GM12878 (cell line): ENCODE measurements around the gene DEXI. TPM values are rescaled to one million over a fixed set of nuclear protein-coding genes. Genes with fewer than 3 reads are reported as not detected.

ENCODE experiments used
- ATAC-seq: fragments of 200-7000 bp; cut with Tn5 transposase; 3 replicates; pipeline ENCODE4 v1.9.1; 2020; ENCODE audit warnings: mild to moderate bottlenecking, moderate library complexity
- BruUV-seq: library from RNA; stranded (reverse); fragments of 400-500 nt; replicated peaks from 2 replicates; lab custom pipeline; 2021; lab: Mats Ljungman, UMichigan
- CTCF ChIA-PET: fragments of 300-600 bp; sonication (Branson Sonifier 250); formaldehyde crosslinking; extraction: SDS; loops from one replicate; lab custom pipeline; 2021; ENCODE audit warnings: inconsistent platforms; lab: Yijun Ruan, JAX
- POLR2A ChIA-PET: fragments of 350-600 bp; formaldehyde crosslinking; extraction: SDS; loops from one replicate; lab custom pipeline; 2021; ENCODE audit warnings: inconsistent platforms; lab: Charles Lee
- RAD21 ChIA-PET: fragments of 300-600 bp; sonication (Branson Sonifier 250); formaldehyde crosslinking; loops from one replicate; lab custom pipeline; 2023; ENCODE audit warnings: antibody characterized with exemption; ENCODE audit not compliant: unreplicated experiment; lab: Charles Lee
- SMC1A ChIA-PET: fragments of 300-600 bp; sonication (Branson Sonifier 250); formaldehyde crosslinking; loops from one replicate; lab custom pipeline; 2023; ENCODE audit not compliant: unreplicated experiment, uncharacterized antibody; lab: Charles Lee
- DNase-seq: peaks from one replicate; pipeline ENCODE4 v3.0.0-alpha.2; 2011; ENCODE audit warnings: low read depth, low spot score
- FAIRE-seq: peaks from 3 replicates; lab custom pipeline; 2011; peaks lifted over from hg19 to GRCh38; lab: Jason Lieb, UNC
- H2AFZ ChIP-seq: 2 replicates; pipeline ENCODE4 v1.6.0; 2011; ENCODE audit warnings: low read depth, low read length, control low read depth; ENCODE audit not compliant: control insufficient read depth
- H3K27ac ChIP-seq: 2 replicates; pipeline ENCODE4 v1.5.1; 2011; ENCODE audit warnings: control low read depth; ENCODE audit not compliant: control insufficient read depth, insufficient read depth
- H3K27me3 ChIP-seq, 2 experiments: replicated peaks in 1 of 2; 2 replicates each; pipeline versions ENCODE4 v1.6.0 to v1.6.1; 2011; ENCODE audit warnings: low read length in 1 of 2; ENCODE audit not compliant: control insufficient read depth in 2 of 2, insufficient read depth in 2 of 2
- H3K36me3 ChIP-seq, 2 experiments: 2 replicates each; pipeline ENCODE4 v1.5.1; 2011; ENCODE audit warnings: low read length in 1 of 2; ENCODE audit not compliant: control insufficient read depth in 2 of 2, insufficient read depth in 2 of 2
- H3K4me1 ChIP-seq: 2 replicates; pipeline ENCODE4 v1.6.1; 2011; ENCODE audit warnings: mild to moderate bottlenecking, low read length, moderate library complexity, mixed read lengths; ENCODE audit not compliant: control insufficient read depth, insufficient read depth
- H3K4me2 ChIP-seq: 2 replicates; pipeline ENCODE4 v1.6.0; 2011; ENCODE audit warnings: control low read depth; ENCODE audit not compliant: control insufficient read depth, insufficient read depth
- H3K4me3 ChIP-seq: fragments of 200-600 bp; sonication (generic); 2 replicates; pipeline ENCODE4 v1.5.1; 2016
- H3K79me2 ChIP-seq: 2 replicates; pipeline ENCODE4 v1.6.0; 2011; ENCODE audit warnings: low read length; ENCODE audit not compliant: control insufficient read depth, insufficient read depth
- H3K9ac ChIP-seq: 2 replicates; pipeline ENCODE4 v1.8.0; 2011; ENCODE audit warnings: low read length, control low read depth, mixed read lengths; ENCODE audit not compliant: control insufficient read depth, insufficient read depth
- H3K9me3 ChIP-seq: replicated peaks from 3 replicates; pipeline ENCODE4 v1.5.1; 2011; ENCODE audit warnings: mild to moderate bottlenecking, low read length; ENCODE audit not compliant: control insufficient read depth, insufficient read depth
- H4K20me1 ChIP-seq: 2 replicates; pipeline ENCODE4 v1.6.0; 2011; ENCODE audit not compliant: control insufficient read depth, insufficient read depth
- ATF7 ChIP-seq: fragments of 450-650 bp; IDR thresholded peaks from 2 replicates; pipeline ENCODE4 v1.6.1; 2016; ENCODE audit warnings: low read depth, mild to moderate bottlenecking
- EED ChIP-seq: sonication (generic); IDR thresholded peaks from 2 replicates; pipeline ENCODE4 v1.6.1; 2016; ENCODE audit warnings: antibody characterized with exemption, low read depth
- IKZF2 ChIP-seq, 2 experiments: fragments of 450-650 bp; IDR thresholded peaks; 2 replicates each; pipeline ENCODE4 v1.6.1; 2017; ENCODE audit warnings: mild to moderate bottlenecking in 2 of 2, moderate library complexity in 2 of 2
- RUNX3 ChIP-seq: IDR thresholded peaks from 2 replicates; pipeline ENCODE4 v1.6.1; 2012; ENCODE audit warnings: low read length, inconsistent platforms
- SPI1 ChIP-seq: IDR thresholded peaks from 2 replicates; pipeline ENCODE4 v1.6.1; 2011; ENCODE audit warnings: low read depth, mild to moderate bottlenecking, low read length, moderate library complexity, borderline replicate concordance; ENCODE audit not compliant: insufficient read depth
- ZNF622 ChIP-seq: fragments of 450-650 bp; IDR thresholded peaks from 2 replicates; pipeline ENCODE4 v1.6.1; 2017; ENCODE audit warnings: mild to moderate bottlenecking, inconsistent platforms
- WGBS: methylation state at CpG from one replicate; pipeline ENCODE4 v1.1.6; 2016; ENCODE audit warnings: low lambda C conversion rate; ENCODE audit not compliant: insufficient replicate concordance, insufficient coverage; ENCODE audit errors: missing lambda C conversion rate; 5-methylcytosine and 5-hydroxymethylcytosine counted together
- in situ Hi-C: fragments of 300-500 bp; cut with MboI; formaldehyde crosslinking; loops from 9 replicates; pipeline ENCODE4 v1.14.3; 2018; ENCODE audit warnings: mixed read lengths
- intact Hi-C: fragments of 100-400 bp; cut with micrococcal nuclease; formaldehyde crosslinking; loops from one replicate; pipeline ENCODE4 v1.14.2; 2022; ENCODE audit not compliant: unreplicated experiment
- polyA plus RNA-seq, 11 experiments: library from polyadenylated mRNA; depleted of rRNA in 4 of 11; unstranded in 6 of 11; stranded (reverse) in 5 of 11; fragments of >200 nt; fragmentation: Nextera tagmentation in 4 of 11; fragmentation: Illumina TruSeq in 1 of 11; extraction: Ambion mirVana in 4 of 11; extraction: Trizol in 1 of 11; gene quantifications; 1 replicate in 1 of 11; 2 replicates in 10 of 11; pipeline versions ENCODE4 v1.2.1 to v1.2.3, GENCODE V29; 2011 to 2016; ENCODE audit warnings: inconsistent platforms in 2 of 11, missing spikeins in 2 of 11, low read depth in 1 of 11
- total RNA-seq, 4 experiments: library from RNA; depleted of rRNA in 3 of 4; stranded (reverse); fragments of >200 nt in 3 of 4; fragmentation: Illumina TruSeq in 1 of 4; extraction: Trizol in 1 of 4; gene quantifications; 2 replicates each; pipeline versions ENCODE4 v1.2.1 to v1.2.3, GENCODE V29; 2013 to 2021
- TF ChIP-seq, protein P1 (sequence below): fragments of 450-650 bp; formaldehyde crosslinking; IDR thresholded peaks from 2 replicates; pipeline ENCODE4 v1.5.0; 2022; ENCODE audit warnings: mild to moderate bottlenecking, missing genetic modification characterization

DEXI gene
- total and polyA plus RNA-seq, 10 of the 15 experiments (the other 5 are each of a cell fraction or from before 2014, with no cell fraction given), result 1.4 to 26.3 (median 18.4) TPM

DNA sequence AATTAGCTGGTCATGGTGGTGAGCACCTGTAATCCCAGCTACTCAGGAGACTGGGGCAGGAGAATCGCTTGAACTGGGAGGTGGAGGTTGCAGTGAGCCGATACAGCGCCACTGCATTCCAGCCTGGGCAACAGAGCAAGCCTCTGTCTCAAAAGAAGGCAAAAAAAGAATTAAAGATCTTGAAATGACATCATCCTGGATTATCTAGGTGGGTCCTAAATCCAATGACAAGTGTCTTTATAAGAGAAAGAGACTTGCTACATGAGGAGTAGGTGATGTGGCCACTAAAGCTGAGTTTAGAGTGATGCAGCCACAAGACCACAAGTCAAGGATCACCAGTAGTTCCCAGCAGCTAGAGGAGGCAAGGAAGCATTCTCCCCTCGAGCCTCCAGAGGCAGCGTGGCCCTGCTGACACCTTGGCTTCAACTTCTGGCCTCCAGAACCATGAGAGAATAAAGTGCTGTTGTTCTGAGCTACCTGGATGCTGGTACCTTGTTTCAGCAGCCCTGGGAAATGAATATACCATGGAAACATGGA is 49.4 kb downstream of the DEXI start:
- ATAC-seq, result no peak
- in situ Hi-C loops, result loop anchor here (25.0 kb wide), 2 partner anchors 581 to 1756 kb away; no protein-coding TSS in a partner anchor
- TF ChIP-seq RUNX3, result 0 out of 2 replicates have a peak, but pooled peaks have one; percentile 18
- no peak for TF ChIP-seq ZNF622
- TF ChIP-seq ATF7, result peak; percentile 57; the same call in 1 of the 2 replicates
- 93% methylated on average over 5 of the region's 5 CpGs for WGBS
- Histone ChIP-seq H3K4me2 (no peak overlapping the region; the same call in 1 of the 2 replicates), H3K4me3 (no peak overlapping the region), H3K36me3 (peaks cover 16 to 37% of the 10 kb centered on the region in 2 experiments; a peak in 3 of 4 replicates), H3K27ac (peak overlapping the region; percentile 71; the same call in 1 of the 2 replicates), H3K9ac (no peak overlapping the region), H3K79me2 (peaks cover 53% of the 10 kb centered on the region), H3K27me3 (no peaks in the 10 kb centered on the region), H2AFZ (no peak overlapping the region), H4K20me1 (peaks cover 10% of the 10 kb centered on the region), H3K4me1 (peaks cover 88% of the 10 kb centered on the region), H3K9me3 (no peaks in the 10 kb centered on the region)
- CTCF ChIA-PET, result interaction anchor here (0.9 to 7.9 kb wide), 9 partner anchors 9 to 1754 kb away, joined by 3 to 73 read pairs (median 5); partner anchors contain the start of gene CIITA
- RAD21 ChIA-PET, result interaction anchor here (0.7 to 7.8 kb wide), 10 partner anchors 9 to 154 kb away, joined by 3 to 142 read pairs (median 28); partner anchors contain the start of gene CIITA
- DNase-seq, result no peak
- intact Hi-C loops, result loop anchor here (10.0 kb wide), 1 partner anchor 588 kb away; no protein-coding TSS in a partner anchor
- FAIRE-seq, result no peak
- POLR2A ChIA-PET, result interaction anchor here (0.6 to 6.9 kb wide), 9 partner anchors 9 to 153 kb away, joined by 3 to 133 read pairs (median 4); partner anchors contain the start of gene CIITA
- SMC1A ChIA-PET, result interaction anchor here (0.7 to 7.9 kb wide), 13 partner anchors 10 to 154 kb away, joined by 3 to 133 read pairs (median 14); partner anchors contain the start of gene CIITA
- no TSS peak for BruUV-seq

DNA sequence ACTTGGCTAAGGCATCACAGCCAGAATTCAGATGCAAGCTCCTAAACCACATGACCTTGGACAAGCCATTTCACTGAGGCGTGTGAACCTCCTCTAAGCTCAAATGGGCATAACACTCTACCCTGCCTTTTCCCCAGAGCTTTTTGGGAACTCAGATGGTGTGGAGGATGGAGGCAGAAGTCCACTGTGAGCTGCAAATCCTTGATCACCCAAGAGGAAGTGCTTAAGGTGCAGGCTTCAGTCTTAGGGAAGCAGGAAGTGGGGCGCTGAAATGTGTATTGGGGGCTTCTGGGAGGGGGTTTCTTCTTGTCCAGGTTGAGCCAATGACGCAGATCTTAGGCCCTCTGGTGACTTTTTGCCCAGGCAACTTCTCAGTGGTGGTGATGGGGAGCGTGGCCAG is 52.4 kb downstream of the DEXI start:
- H3K36me3 ChIP-seq, result peaks cover 9 to 26% of the 10 kb centered on the region in 2 experiments
- no peaks in the 10 kb centered on the region; the same call in 2 of the 3 replicates for H3K9me3 ChIP-seq
- peaks cover 88% of the 10 kb centered on the region for H3K4me1 ChIP-seq
- 61% methylated on average over 4 of the region's 4 CpGs for WGBS
- H3K27ac ChIP-seq, result peak overlapping the region; percentile 41; the same call in 1 of the 2 replicates
- in situ Hi-C loops (loop anchor here (25.0 kb wide), 2 partner anchors 578 to 1753 kb away; no protein-coding TSS in a partner anchor), intact Hi-C loops (loop anchor here (2.0 to 10.0 kb wide), 3 partner anchors 13 to 585 kb away; partner anchors contain the start of gene CIITA)
- ChIA-PET SMC1A (interaction anchor here (0.7 to 7.9 kb wide), 19 partner anchors 7 to 575 kb away, joined by 3 to 133 read pairs (median 4); partner anchors contain the start of gene CIITA), POLR2A (interaction anchor here (0.7 to 6.9 kb wide), 14 partner anchors 9 to 150 kb away, joined by 3 to 133 read pairs (median 8); partner anchors contain the start of genes CIITA, DEXI and NUBP1), RAD21 (interaction anchor here (0.7 to 7.8 kb wide), 17 partner anchors 10 to 151 kb away, joined by 3 to 142 read pairs (median 3); partner anchors contain the start of genes CIITA and DEXI), CTCF (interaction anchor here (1.0 to 7.9 kb wide), 10 partner anchors 12 to 380 kb away, joined by 3 to 73 read pairs (median 7); partner anchors contain the start of gene CIITA)
- peak overlapping the region; percentile 71 for H3K4me2 ChIP-seq
- BruUV-seq, result no TSS peak
- no peak overlapping the region for H3K9ac ChIP-seq
- no peak overlapping the region for H3K4me3 ChIP-seq
- no peak overlapping the region for H2AFZ ChIP-seq
- peaks cover 69% of the 10 kb centered on the region for H3K79me2 ChIP-seq
- H4K20me1 ChIP-seq, result peaks cover 10% of the 10 kb centered on the region
- ATAC-seq (no peak), DNase-seq (no peak), FAIRE-seq (no peak)
- TF ChIP-seq, protein P1, sequence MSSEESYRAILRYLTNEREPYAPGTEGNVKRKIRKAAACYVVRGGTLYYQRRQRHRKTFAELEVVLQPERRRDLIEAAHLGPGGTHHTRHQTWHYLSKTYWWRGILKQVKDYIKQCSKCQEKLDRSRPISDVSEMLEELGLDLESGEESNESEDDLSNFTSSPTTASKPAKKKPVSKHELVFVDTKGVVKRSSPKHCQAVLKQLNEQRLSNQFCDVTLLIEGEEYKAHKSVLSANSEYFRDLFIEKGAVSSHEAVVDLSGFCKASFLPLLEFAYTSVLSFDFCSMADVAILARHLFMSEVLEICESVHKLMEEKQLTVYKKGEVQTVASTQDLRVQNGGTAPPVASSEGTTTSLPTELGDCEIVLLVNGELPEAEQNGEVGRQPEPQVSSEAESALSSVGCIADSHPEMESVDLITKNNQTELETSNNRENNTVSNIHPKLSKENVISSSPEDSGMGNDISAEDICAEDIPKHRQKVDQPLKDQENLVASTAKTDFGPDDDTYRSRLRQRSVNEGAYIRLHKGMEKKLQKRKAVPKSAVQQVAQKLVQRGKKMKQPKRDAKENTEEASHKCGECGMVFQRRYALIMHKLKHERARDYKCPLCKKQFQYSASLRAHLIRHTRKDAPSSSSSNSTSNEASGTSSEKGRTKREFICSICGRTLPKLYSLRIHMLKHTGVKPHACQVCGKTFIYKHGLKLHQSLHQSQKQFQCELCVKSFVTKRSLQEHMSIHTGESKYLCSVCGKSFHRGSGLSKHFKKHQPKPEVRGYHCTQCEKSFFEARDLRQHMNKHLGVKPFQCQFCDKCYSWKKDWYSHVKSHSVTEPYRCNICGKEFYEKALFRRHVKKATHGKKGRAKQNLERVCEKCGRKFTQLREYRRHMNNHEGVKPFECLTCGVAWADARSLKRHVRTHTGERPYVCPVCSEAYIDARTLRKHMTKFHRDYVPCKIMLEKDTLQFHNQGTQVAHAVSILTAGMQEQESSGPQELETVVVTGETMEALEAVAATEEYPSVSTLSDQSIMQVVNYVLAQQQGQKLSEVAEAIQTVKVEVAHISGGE, result no peak
- TF ChIP-seq SPI1, result peak; percentile 65; the same call in 1 of the 2 replicates
- TF ChIP-seq EED, result 0 out of 2 replicates have a peak, but pooled peaks have one; percentile 23
- TF ChIP-seq IKZF2 (IDR thresholded peaks at IDR 0.05), result 0 out of 4 replicates have a peak, but pooled peaks of 1 of the 2 experiments have one; percentile 10
- H3K27me3 ChIP-seq, result no peaks in the 10 kb centered on the region
